ENCODE data around the gene ZNRD2. TPM values are rescaled to one million over a fixed set of nuclear protein-coding genes. Genes with fewer than 3 reads are reported as not detected.
A peak's percentile ranks its signal among the peaks of the same experiment; 100 is the strongest.

ZNRD2 gene
- total RNA-seq, 1 donor from 2014 or later, result 45.1 TPM

DNA sequence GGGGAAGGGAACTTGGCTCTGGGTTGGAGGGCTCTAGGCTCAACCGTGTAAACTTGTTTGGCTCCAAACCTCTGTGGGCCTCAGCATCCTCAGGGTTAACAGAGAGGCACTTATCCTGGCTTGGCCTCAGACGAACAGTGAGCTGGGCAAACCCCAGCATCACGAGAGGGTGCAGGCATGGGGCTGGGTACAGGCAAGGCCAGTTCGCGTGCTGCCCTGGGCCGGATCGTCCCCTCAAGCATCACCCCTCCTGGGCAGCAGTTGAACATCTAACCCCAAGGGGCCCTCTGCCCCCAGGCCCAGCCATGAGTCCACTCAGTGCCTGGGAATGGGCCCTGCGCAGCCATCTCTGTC is 7.5 kb downstream of the ZNRD2 start:
- Histone ChIP-seq H3K9ac (ENCODE audit: low read length) (peak overlapping the region; percentile 55), H3K9me3 (ENCODE audit: insufficient read depth, low read depth, low read length) (no peaks in the 10 kb centered on the region), H3K36me3 (ENCODE audit: insufficient read depth, low read length) (no peaks in the 10 kb centered on the region), H3K4me3 (ENCODE audit: insufficient read depth, low read depth, low read length) (peak overlapping the region; percentile 49), H3K4me1 (ENCODE audit: insufficient read depth, low read length) (peaks cover 44% of the 10 kb centered on the region), H3K79me2 (ENCODE audit: insufficient read depth, low read length) (peaks cover 12% of the 10 kb centered on the region), H4K20me1 (ENCODE audit: insufficient read depth, low read length) (peaks cover 46% of the 10 kb centered on the region), H3K27me3 (ENCODE audit: insufficient read depth, low read length) (no peaks in the 10 kb centered on the region), H3K4me2 (ENCODE audit: low read length) (peak overlapping the region; percentile 98), H3K27ac (ENCODE audit: low read depth, low read length) (no peak overlapping the region), H2AFZ (ENCODE audit: low read depth, low read length) (no peak overlapping the region)
- FAIRE-seq (no peak), DNase-seq (ENCODE audit: low read depth) (no peak)
- no peaks in the 10 kb centered on the region for H3K9me3 Mint-ChIP-seq (ENCODE audit: unreplicated experiment)
- peaks cover 14% of the 10 kb centered on the region for H3K36me3 Mint-ChIP-seq (ENCODE audit: low read depth, unreplicated experiment)
- peak overlapping the region; percentile 40 for H3K4me3 Mint-ChIP-seq (ENCODE audit: unreplicated experiment)
- peaks cover 22% of the 10 kb centered on the region for H3K4me1 Mint-ChIP-seq (ENCODE audit: low read depth, unreplicated experiment)
- H3K27ac Mint-ChIP-seq (ENCODE audit: unreplicated experiment), result no peak overlapping the region
- H3K27me3 Mint-ChIP-seq (ENCODE audit: low read depth, unreplicated experiment), result peaks cover 24% of the 10 kb centered on the region
- TF ChIP-seq, protein P1, sequence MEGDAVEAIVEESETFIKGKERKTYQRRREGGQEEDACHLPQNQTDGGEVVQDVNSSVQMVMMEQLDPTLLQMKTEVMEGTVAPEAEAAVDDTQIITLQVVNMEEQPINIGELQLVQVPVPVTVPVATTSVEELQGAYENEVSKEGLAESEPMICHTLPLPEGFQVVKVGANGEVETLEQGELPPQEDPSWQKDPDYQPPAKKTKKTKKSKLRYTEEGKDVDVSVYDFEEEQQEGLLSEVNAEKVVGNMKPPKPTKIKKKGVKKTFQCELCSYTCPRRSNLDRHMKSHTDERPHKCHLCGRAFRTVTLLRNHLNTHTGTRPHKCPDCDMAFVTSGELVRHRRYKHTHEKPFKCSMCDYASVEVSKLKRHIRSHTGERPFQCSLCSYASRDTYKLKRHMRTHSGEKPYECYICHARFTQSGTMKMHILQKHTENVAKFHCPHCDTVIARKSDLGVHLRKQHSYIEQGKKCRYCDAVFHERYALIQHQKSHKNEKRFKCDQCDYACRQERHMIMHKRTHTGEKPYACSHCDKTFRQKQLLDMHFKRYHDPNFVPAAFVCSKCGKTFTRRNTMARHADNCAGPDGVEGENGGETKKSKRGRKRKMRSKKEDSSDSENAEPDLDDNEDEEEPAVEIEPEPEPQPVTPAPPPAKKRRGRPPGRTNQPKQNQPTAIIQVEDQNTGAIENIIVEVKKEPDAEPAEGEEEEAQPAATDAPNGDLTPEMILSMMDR (IDR thresholded peaks at IDR 0.05; ENCODE audit: insufficient read depth, low read depth, low read length), result no peak
- no peak for TF ChIP-seq EZH2 (IDR thresholded peaks at IDR 0.05; ENCODE audit: insufficient read depth, low read length)

DNA sequence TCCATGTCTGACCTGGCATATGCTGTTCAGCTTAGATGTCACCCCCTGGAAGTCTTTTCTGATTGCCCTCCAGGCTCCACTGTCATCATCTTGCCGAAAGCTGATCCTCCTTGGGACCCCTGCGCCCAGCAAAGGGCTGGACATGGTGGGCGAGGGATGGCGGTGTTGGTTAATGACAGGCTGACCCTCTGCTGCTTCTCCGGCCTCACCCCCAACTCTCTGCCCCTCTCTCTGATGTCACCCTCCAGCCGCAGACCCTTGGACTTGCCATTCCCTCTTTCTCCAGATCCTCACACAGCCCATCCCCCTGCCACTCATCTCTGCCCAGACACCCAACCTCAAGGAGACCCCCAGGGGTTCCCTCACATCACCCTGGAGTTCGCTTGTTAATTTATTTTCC is 7.9 kb downstream of the ZNRD2 start:
- no peak for TF ChIP-seq EZH2 (IDR thresholded peaks at IDR 0.05; ENCODE audit: insufficient read depth, low read length)
- TF ChIP-seq, protein P1 (IDR thresholded peaks at IDR 0.05; ENCODE audit: insufficient read depth, low read depth, low read length), result no peak
- Histone ChIP-seq H3K36me3 (ENCODE audit: insufficient read depth, low read length) (no peaks in the 10 kb centered on the region), H3K9me3 (ENCODE audit: insufficient read depth, low read depth, low read length) (no peaks in the 10 kb centered on the region), H3K79me2 (ENCODE audit: insufficient read depth, low read length) (peaks cover 8% of the 10 kb centered on the region), H3K27ac (ENCODE audit: low read depth, low read length) (no peak overlapping the region), H2AFZ (ENCODE audit: low read depth, low read length) (no peak overlapping the region), H3K4me3 (ENCODE audit: insufficient read depth, low read depth, low read length) (no peak overlapping the region), H3K9ac (ENCODE audit: low read length) (no peak overlapping the region), H3K27me3 (ENCODE audit: insufficient read depth, low read length) (no peaks in the 10 kb centered on the region), H4K20me1 (ENCODE audit: insufficient read depth, low read length) (peaks cover 46% of the 10 kb centered on the region), H3K4me1 (ENCODE audit: insufficient read depth, low read length) (peaks cover 41% of the 10 kb centered on the region), H3K4me2 (ENCODE audit: low read length) (peak overlapping the region; percentile 98)
- no peaks in the 10 kb centered on the region for H3K9me3 Mint-ChIP-seq (ENCODE audit: unreplicated experiment)
- no peak for DNase-seq (ENCODE audit: low read depth)
- no peak for FAIRE-seq
- peak overlapping the region; percentile 63 for H3K27ac Mint-ChIP-seq (ENCODE audit: unreplicated experiment)
- H3K4me1 Mint-ChIP-seq (ENCODE audit: low read depth, unreplicated experiment), result peaks cover 20% of the 10 kb centered on the region
- H3K27me3 Mint-ChIP-seq (ENCODE audit: low read depth, unreplicated experiment), result peaks cover 28% of the 10 kb centered on the region
- peaks cover 14% of the 10 kb centered on the region for H3K36me3 Mint-ChIP-seq (ENCODE audit: low read depth, unreplicated experiment)
- peak overlapping the region; percentile 65 for H3K4me3 Mint-ChIP-seq (ENCODE audit: unreplicated experiment)

DNA sequence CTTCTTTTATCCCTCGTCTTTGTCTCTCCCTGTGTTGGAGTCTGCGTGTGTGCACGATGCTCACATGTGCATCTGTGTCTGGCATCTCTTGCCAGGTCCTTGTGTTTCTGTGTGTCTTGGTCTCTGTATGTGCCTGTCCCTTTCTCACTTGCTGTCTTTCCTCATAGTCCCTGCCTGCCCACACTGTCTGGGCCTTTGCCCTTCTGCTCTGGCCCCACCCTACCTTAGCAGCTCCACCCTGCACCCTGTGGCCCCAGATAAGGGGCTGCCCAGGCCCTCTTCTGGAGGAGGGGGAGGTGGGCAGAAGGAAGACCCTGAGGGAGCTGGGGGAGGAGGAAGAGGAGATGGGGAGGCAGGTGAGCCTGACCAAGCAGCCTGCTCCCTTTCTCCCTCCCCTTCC is 8.4 kb downstream of the ZNRD2 start:
- no peak overlapping the region for H3K9ac ChIP-seq (ENCODE audit: low read length)
- Mint-ChIP-seq H3K27ac (ENCODE audit: unreplicated experiment) (no peak overlapping the region), H3K36me3 (ENCODE audit: low read depth, unreplicated experiment) (peaks cover 17% of the 10 kb centered on the region), H3K4me3 (ENCODE audit: unreplicated experiment) (no peak overlapping the region), H3K27me3 (ENCODE audit: low read depth, unreplicated experiment) (peaks cover 32% of the 10 kb centered on the region), H3K9me3 (ENCODE audit: unreplicated experiment) (no peaks in the 10 kb centered on the region), H3K4me1 (ENCODE audit: low read depth, unreplicated experiment) (peaks cover 17% of the 10 kb centered on the region)
- H3K27me3 ChIP-seq (ENCODE audit: insufficient read depth, low read length), result no peaks in the 10 kb centered on the region
- H2AFZ ChIP-seq (ENCODE audit: low read depth, low read length), result no peak overlapping the region
- no peak overlapping the region for H3K27ac ChIP-seq (ENCODE audit: low read depth, low read length)
- FAIRE-seq (no peak), DNase-seq (ENCODE audit: low read depth) (no peak)
- TF ChIP-seq EZH2 (IDR thresholded peaks at IDR 0.05; ENCODE audit: insufficient read depth, low read length), result no peak
- TF ChIP-seq, protein P1 (IDR thresholded peaks at IDR 0.05; ENCODE audit: insufficient read depth, low read depth, low read length), result no peak
- H3K4me3 ChIP-seq (ENCODE audit: insufficient read depth, low read depth, low read length), result no peak overlapping the region
- H3K36me3 ChIP-seq (ENCODE audit: insufficient read depth, low read length), result no peaks in the 10 kb centered on the region
- H3K79me2 ChIP-seq (ENCODE audit: insufficient read depth, low read length), result peaks cover 3% of the 10 kb centered on the region
- peaks cover 44% of the 10 kb centered on the region for H4K20me1 ChIP-seq (ENCODE audit: insufficient read depth, low read length)
- no peak overlapping the region for H3K4me2 ChIP-seq (ENCODE audit: low read length)
- H3K4me1 ChIP-seq (ENCODE audit: insufficient read depth, low read length), result peaks cover 35% of the 10 kb centered on the region
- H3K9me3 ChIP-seq (ENCODE audit: insufficient read depth, low read depth, low read length), result no peaks in the 10 kb centered on the region

All from astrocyte (in vitro differentiated cells and primary cell).